Measurements from ENCODE around the gene KCNIP3. TPM values are rescaled to one million over a fixed set of nuclear protein-coding genes. Genes with fewer than 3 reads are reported as not detected.

Gene KCNIP3
- total RNA-seq, 2 donors from 2014 or later: 4.0 to 5.9 TPM

DNA sequence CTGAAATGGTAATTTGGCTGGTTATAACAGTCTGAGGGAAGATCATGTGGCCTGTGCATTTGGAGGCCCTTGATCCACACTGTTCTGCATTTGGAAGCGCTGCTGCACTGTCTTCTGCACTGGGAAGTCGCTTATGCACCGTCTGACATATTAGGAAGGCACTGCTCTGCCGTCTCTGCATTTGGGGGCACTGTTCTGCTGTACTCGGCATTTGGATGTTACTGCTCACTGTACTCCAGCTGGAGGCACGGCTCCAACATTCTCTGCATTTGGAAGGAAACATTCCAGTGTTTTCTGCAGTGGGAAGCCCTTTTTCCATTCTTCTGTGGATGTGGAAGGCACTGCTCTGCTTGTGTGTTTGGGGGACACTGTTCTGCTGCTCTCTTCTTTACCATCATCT is 32.5 kb upstream of the KCNIP3 start:
- TF ChIP-seq, protein P1, sequence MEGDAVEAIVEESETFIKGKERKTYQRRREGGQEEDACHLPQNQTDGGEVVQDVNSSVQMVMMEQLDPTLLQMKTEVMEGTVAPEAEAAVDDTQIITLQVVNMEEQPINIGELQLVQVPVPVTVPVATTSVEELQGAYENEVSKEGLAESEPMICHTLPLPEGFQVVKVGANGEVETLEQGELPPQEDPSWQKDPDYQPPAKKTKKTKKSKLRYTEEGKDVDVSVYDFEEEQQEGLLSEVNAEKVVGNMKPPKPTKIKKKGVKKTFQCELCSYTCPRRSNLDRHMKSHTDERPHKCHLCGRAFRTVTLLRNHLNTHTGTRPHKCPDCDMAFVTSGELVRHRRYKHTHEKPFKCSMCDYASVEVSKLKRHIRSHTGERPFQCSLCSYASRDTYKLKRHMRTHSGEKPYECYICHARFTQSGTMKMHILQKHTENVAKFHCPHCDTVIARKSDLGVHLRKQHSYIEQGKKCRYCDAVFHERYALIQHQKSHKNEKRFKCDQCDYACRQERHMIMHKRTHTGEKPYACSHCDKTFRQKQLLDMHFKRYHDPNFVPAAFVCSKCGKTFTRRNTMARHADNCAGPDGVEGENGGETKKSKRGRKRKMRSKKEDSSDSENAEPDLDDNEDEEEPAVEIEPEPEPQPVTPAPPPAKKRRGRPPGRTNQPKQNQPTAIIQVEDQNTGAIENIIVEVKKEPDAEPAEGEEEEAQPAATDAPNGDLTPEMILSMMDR (IDR thresholded peaks at IDR 0.05): no peak
- no peaks in the 10 kb centered on the region for H3K27me3 ChIP-seq
- H3K4me3 ChIP-seq: no peak overlapping the region
- no peaks in the 10 kb centered on the region for H3K4me1 ChIP-seq
- H3K36me3 ChIP-seq: no peaks in the 10 kb centered on the region
- H3K9me3 ChIP-seq: no peaks in the 10 kb centered on the region
- no peak for DNase-seq (ENCODE audit: low spot score)
- H3K27ac ChIP-seq: no peak overlapping the region

DNA sequence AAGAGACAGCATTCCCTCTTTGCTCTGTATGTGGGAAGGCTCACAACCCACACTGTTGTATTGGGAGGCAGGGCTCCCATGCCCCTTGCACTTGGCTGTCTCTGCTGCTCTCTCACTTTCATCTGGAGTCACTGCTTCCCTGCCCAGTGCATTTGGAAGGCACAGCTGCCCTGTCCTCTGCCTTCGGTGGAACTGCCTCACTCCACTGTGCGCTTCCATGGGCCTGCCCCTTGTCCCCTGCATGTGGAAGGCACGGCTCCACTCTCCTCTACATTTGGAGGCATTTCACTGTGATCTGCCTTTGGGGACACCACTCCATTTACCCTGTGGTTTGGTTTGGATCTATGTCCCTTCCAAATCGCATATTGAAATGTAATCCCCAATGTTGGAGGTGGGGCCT is 32.0 kb upstream of the KCNIP3 start:
- H3K27ac ChIP-seq: no peak overlapping the region
- peak; percentile 28 for DNase-seq (ENCODE audit: low spot score)
- H3K36me3 ChIP-seq: no peaks in the 10 kb centered on the region
- H3K4me3 ChIP-seq: no peak overlapping the region
- no peaks in the 10 kb centered on the region for H3K4me1 ChIP-seq
- H3K27me3 ChIP-seq: no peaks in the 10 kb centered on the region
- TF ChIP-seq, protein P1 (IDR thresholded peaks at IDR 0.05): no peak
- H3K9me3 ChIP-seq: no peaks in the 10 kb centered on the region

- no peaks in the 10 kb centered on the region for H3K36me3 ChIP-seq
- peak; percentile 46 for DNase-seq (ENCODE audit: low spot score)
- no peak overlapping the region for H3K4me3 ChIP-seq
- H3K27me3 ChIP-seq: no peaks in the 10 kb centered on the region
- H3K4me1 ChIP-seq: no peaks in the 10 kb centered on the region
- TF ChIP-seq, protein P1 (IDR thresholded peaks at IDR 0.05): no peak
- H3K9me3 ChIP-seq: no peaks in the 10 kb centered on the region
- no peak overlapping the region for H3K27ac ChIP-seq
Measured at GRCh38 chr2:95266781-95267430, 30.2 kb upstream of the KCNIP3 start.

- no peaks in the 10 kb centered on the region for H3K36me3 ChIP-seq
- no peaks in the 10 kb centered on the region for H3K27me3 ChIP-seq
- H3K4me3 ChIP-seq: no peak overlapping the region
- TF ChIP-seq, protein P1 (IDR thresholded peaks at IDR 0.05): no peak
- H3K4me1 ChIP-seq: no peaks in the 10 kb centered on the region
- peak; percentile 53 for DNase-seq (ENCODE audit: low spot score)
- H3K27ac ChIP-seq: no peak overlapping the region
- H3K9me3 ChIP-seq: no peaks in the 10 kb centered on the region
Measured at GRCh38 chr2:95267458-95268210, 29.5 kb upstream of the KCNIP3 start.

- Histone ChIP-seq H3K27ac (no peak overlapping the region), H3K9me3 (no peaks in the 10 kb centered on the region), H3K27me3 (no peaks in the 10 kb centered on the region), H3K4me3 (no peak overlapping the region), H3K4me1 (no peaks in the 10 kb centered on the region), H3K36me3 (no peaks in the 10 kb centered on the region)
- TF ChIP-seq, protein P1 (IDR thresholded peaks at IDR 0.05): no peak
- DNase-seq (ENCODE audit: low spot score): peak; percentile 21
Measured at GRCh38 chr2:95268211-95269035, 28.7 kb upstream of the KCNIP3 start.
